HG02588 (cell line): ENCODE results near the gene MADD.
"Not testable (repeated sequence)": the region's sequence is repeated elsewhere in the genome, so short reads cannot be mapped to it uniquely, and the experiment has no call there.

Source experiments
- ATAC-seq: cut with Tn5 transposase; IDR thresholded peaks from one replicate; pipeline ENCODE4 v1.9.1; 2021; ENCODE audit warnings: mild to moderate bottlenecking, moderate library complexity; ENCODE audit not compliant: unreplicated experiment

The MADD gene

GRCh38 chr11:47317064-47317828 is 47.3 kb downstream of the MADD start:
- no peak for ATAC-seq

GRCh38 chr11:47318166-47318565 is 48.2 kb downstream of the MADD start:
- no peak for ATAC-seq

GRCh38 chr11:47324520-47324919 is 54.6 kb downstream of the MADD start:
- no peak for ATAC-seq

GRCh38 chr11:47325271-47326041 is 55.5 kb downstream of the MADD start:
- no peak for ATAC-seq

GRCh38 chr11:47326198-47326597 is 56.3 kb downstream of the MADD start:
- no peak for ATAC-seq

GRCh38 chr11:47327025-47327424 is 57.1 kb downstream of the MADD start:
- no peak for ATAC-seq

- ATAC-seq, result no peak
Observed at GRCh38 chr11:47327949-47328348, 58.0 kb downstream of the MADD start.

GRCh38 chr11:47328449-47329390 is 58.8 kb downstream of the MADD start:
- peak; percentile 59 for ATAC-seq

- ATAC-seq, result no peak
Observed at GRCh38 chr11:47329431-47329986, 59.6 kb downstream of the MADD start.

- no peak for ATAC-seq
Observed at GRCh38 chr11:47329987-47330931, 60.3 kb downstream of the MADD start.

GRCh38 chr11:47331454-47332302 is 61.7 kb downstream of the MADD start:
- ATAC-seq, result no peak

GRCh38 chr11:47332303-47332711 is 62.4 kb downstream of the MADD start:
- no peak for ATAC-seq

- no peak for ATAC-seq
Observed at GRCh38 chr11:47332791-47333525, 63.0 kb downstream of the MADD start.

GRCh38 chr11:47333526-47333845 is 63.6 kb downstream of the MADD start:
- no peak for ATAC-seq

GRCh38 chr11:47333886-47334443 is 64.0 kb downstream of the MADD start:
- ATAC-seq, result no peak

- not testable (repeated sequence) for ATAC-seq
Observed at GRCh38 chr11:47334699-47335411, 64.9 kb downstream of the MADD start.

- ATAC-seq, result no peak
Observed at GRCh38 chr11:47335733-47336132, 65.8 kb downstream of the MADD start.
